ENCODE data around the gene CACNA1G. TPM values are rescaled to one million over a fixed set of nuclear protein-coding genes. Genes with fewer than 3 reads are reported as not detected.

CACNA1G gene
- total and polyA plus RNA-seq, 4 donors: under 0.01 to 0.14 (median 0.01) TPM; not detected in 1

GRCh38 chr17:50577451-50577954, 17.0 kb downstream of the CACNA1G start:
- no peak for TF ChIP-seq ATF3 (IDR thresholded peaks at IDR 0.05)
- no peak for TF ChIP-seq FOXA2 (IDR thresholded peaks at IDR 0.05)
- no peak for TF ChIP-seq HNF4G (IDR thresholded peaks at IDR 0.05)
- no peak for TF ChIP-seq CTCF (IDR thresholded peaks at IDR 0.05; ENCODE audit: low read depth, low read length, missing input control)
- no peak for TF ChIP-seq HNF4A (conservative IDR thresholded peaks at IDR 0.05)
- no peak for TF ChIP-seq EGR1 (IDR thresholded peaks at IDR 0.05; ENCODE audit: low read depth in 2 of 2)
- Histone ChIP-seq H3K36me3 (ENCODE audit: control insufficient read depth in 4 of 4, insufficient read depth in 3 of 4, low read depth in 1 of 4, low read length in 3 of 4) (no peaks in the 10 kb centered on the region), H3K27ac (ENCODE audit: low read depth in 1 of 2, low read length in 2 of 2) (no peak overlapping the region), H3K4me1 (ENCODE audit: control insufficient read depth in 4 of 4, insufficient read depth in 4 of 4, low read length in 3 of 4) (no peaks in the 10 kb centered on the region), H3K27me3 (ENCODE audit: control insufficient read depth in 4 of 4, insufficient read depth in 4 of 4, low read length in 3 of 4) (no peaks in the 10 kb centered on the region), H3K9me3 (ENCODE audit: control insufficient read depth in 4 of 4, low read length in 3 of 4) (no peaks in the 10 kb centered on the region), H3K4me3 (ENCODE audit: low read depth in 1 of 3, low read length in 3 of 3) (no peak overlapping the region), H3K9ac (ENCODE audit: low read depth in 1 of 2, low read length in 2 of 2) (no peak overlapping the region)
- DNase-seq (ENCODE audit: low spot score): no peak
- 90% methylated on average over 13 of the region's 13 CpGs for WGBS

GRCh38 chr17:50578173-50578572, 17.7 kb downstream of the CACNA1G start:
- no peak overlapping the region for H3K27ac ChIP-seq (ENCODE audit: low read depth in 1 of 2, low read length in 2 of 2)
- no peak overlapping the region for H3K9ac ChIP-seq (ENCODE audit: low read depth in 1 of 2, low read length in 2 of 2)
- WGBS: 91% methylated on average over 16 of the region's 16 CpGs
- H3K4me1 ChIP-seq (ENCODE audit: control insufficient read depth in 4 of 4, insufficient read depth in 4 of 4, low read length in 3 of 4): no peaks in the 10 kb centered on the region
- TF ChIP-seq FOXA1 (IDR thresholded peaks at IDR 0.05) (no peak), CTCF (IDR thresholded peaks at IDR 0.05; ENCODE audit: low read depth, low read length, missing input control) (no peak), MAX (IDR thresholded peaks at IDR 0.05) (no peak), SP1 (IDR thresholded peaks at IDR 0.05) (no peak), RXRA (IDR thresholded peaks at IDR 0.05) (no peak), HNF4A (conservative IDR thresholded peaks at IDR 0.05) (no peak), YY1 (IDR thresholded peaks at IDR 0.05) (no peak), REST (IDR thresholded peaks at IDR 0.05) (no peak), ATF3 (IDR thresholded peaks at IDR 0.05) (no peak), NR2F2 (IDR thresholded peaks at IDR 0.05) (no peak), GABPA (IDR thresholded peaks at IDR 0.05 in 1 of 2, conservative IDR thresholded peaks at IDR 0.05 in 1 of 2) (no peak), EGR1 (IDR thresholded peaks at IDR 0.05; ENCODE audit: low read depth in 2 of 2) (no peak), HNF4G (IDR thresholded peaks at IDR 0.05) (no peak), JUND (IDR thresholded peaks at IDR 0.05) (no peak), TAF1 (conservative IDR thresholded peaks at IDR 0.05) (no peak), RAD21 (IDR thresholded peaks at IDR 0.05) (no peak), ZBTB33 (IDR thresholded peaks at IDR 0.05) (no peak)
- no peaks in the 10 kb centered on the region for H3K27me3 ChIP-seq (ENCODE audit: control insufficient read depth in 4 of 4, insufficient read depth in 4 of 4, low read length in 3 of 4)
- H3K9me3 ChIP-seq (ENCODE audit: control insufficient read depth in 4 of 4, low read length in 3 of 4): no peaks in the 10 kb centered on the region
- H3K36me3 ChIP-seq (ENCODE audit: control insufficient read depth in 4 of 4, insufficient read depth in 3 of 4, low read depth in 1 of 4, low read length in 3 of 4): no peaks in the 10 kb centered on the region
- H3K4me3 ChIP-seq (ENCODE audit: low read depth in 1 of 3, low read length in 3 of 3): no peak overlapping the region
- no peak for DNase-seq (ENCODE audit: low spot score)

Measured in liver (tissue), 9 donors.